GM19397 (cell line): ENCODE data around the gene ITM2A.

ENCODE experiments used
- ATAC-seq: cut with Tn5 transposase; IDR thresholded peaks from one replicate; pipeline ENCODE4 v1.9.1; 2021; ENCODE audit warnings: mild to moderate bottlenecking, moderate library complexity; ENCODE audit not compliant: unreplicated experiment

Gene ITM2A

DNA sequence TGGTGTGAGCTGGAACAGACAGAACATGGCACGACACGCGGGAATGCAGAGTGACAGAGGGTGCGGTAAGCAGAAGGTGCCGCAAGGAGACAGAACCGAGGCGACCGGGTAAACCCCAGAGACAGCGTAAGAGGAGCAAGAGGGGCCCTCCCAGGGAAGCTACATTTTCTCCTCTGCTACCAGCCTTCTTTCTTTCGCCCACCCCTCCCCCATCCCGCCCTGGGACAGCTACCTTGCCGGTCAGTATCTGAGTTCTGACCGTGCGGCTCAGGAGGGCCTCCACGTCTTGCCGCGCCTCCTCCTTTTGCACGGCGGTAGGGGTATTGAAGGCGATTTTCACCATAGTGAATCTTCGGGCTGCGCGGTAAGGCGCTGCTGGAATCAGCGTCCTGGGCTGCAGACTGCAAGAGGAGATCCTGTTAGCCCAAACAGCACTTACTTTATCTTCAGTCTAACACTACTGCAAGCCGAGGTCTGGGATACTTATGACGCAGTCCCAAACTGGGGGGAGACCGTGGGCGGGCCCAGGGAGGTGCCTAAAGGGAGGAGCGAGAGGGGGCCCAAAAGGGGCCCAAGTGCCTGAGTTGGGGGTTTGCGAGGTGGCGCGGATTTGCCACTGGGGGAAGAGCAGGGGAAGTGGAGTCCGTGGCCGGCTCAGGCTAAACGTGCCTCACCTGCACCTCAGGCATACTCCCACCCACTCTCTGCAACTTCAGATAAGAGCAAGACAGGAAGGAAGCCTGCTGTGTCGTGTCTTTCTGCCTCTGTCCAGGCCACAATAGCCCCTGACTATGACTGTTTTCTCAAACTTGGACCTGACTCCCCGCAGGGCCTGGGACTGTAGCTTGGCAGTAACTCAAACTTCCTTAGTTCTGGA, at the start of gene ITM2A:
Gene ITM2A, minus strand, starts transcription at position 462 of the 877 bp plus-strand sequence. Its CDS starts 119 bp downstream, at position 343.
- ATAC-seq: peak; percentile 82

DNA sequence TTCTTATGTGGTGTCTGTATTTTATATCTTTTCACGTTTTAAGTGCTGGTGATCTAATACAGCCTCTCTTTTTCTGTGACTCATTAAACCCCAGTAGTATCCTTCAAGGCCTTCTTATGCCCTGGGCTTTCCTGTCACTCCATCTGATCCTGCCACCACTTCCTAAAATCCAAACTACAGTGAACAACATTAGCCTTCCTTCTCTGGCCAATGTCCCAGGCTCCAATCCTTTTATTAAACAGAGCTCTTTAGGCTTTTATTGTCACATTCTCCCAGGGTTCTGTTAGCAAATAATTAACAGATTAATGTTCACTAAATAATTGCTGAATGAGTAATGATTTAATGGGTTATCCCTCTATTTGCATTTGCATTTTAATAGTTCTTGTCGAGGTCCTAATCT, 47.9 kb upstream of the ITM2A start:
- no peak for ATAC-seq

DNA sequence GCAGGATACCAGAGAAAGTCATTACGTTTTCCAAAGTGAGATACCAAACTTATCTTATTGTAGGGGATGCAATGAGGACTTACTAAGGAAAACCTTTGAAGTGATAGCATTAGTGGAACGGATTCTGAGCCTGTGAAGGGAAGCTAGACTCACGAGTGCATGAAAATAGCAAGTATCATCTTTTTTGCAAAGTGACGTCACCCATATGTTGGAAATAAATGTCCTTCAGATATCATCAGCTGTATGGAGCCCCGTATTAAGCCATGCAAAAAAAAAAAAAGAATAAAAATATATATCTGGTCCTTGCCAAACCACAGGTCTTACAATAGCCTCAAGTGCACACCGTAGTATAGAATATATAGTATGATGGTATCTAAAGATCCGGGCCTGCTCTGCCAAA, 46.8 kb upstream of the ITM2A start:
- no peak for ATAC-seq

DNA sequence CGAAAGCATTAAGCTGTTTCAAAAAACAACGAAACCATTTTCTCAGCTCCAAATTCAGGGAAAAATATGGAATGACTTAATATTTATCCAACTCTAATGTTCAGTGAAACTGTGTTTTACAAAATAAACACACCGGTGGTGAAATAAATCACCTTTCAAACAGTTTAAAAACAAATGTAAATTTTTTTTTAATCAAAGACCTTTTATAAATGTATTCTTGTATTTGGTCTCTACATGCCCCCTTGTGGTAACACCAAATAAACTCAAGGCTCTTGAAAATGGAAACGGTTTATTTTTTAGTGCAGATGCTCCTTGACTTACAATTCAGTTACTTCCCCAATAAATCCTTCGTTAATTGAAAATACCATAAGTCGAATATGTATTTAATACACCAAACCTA, 45.8 kb upstream of the ITM2A start:
- ATAC-seq: no peak

DNA sequence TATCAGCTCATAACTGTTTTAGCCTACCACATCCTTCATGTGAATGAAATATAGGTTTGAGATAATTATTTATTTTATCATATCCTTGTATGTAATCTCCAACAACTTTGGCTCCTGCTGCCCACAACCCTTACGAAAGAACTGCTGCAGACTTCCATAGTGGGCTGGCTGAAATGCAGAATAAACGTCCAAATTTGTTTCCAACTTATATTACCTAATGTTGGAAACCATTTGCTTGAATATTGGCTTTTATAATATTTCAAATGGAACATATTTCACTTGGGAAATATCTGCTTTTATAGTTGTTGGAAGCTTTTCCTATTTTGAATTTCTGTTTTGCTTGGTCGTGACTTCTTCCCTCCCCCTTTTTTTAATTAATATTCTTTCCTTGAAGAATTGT, 45.0 kb upstream of the ITM2A start:
- no peak for ATAC-seq

DNA sequence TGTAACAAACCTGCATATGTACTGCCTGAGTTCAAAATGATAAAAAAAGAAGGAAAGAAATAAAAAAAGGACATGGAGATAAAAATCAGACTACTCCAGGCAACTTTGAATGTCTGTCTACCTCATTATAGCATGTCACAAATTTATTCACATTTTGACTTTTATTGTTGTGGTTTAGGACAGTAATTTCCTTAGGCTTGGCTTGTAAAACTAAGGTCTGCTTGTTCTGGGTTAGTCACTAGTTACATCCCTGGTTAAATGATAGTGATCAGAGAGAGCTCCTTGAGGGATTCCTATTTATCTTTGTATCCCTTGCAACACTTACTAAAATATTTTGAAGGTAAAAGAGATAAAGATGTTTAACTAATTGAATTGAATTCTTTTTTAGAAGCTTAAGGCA, 42.5 kb upstream of the ITM2A start:
- no peak for ATAC-seq

DNA sequence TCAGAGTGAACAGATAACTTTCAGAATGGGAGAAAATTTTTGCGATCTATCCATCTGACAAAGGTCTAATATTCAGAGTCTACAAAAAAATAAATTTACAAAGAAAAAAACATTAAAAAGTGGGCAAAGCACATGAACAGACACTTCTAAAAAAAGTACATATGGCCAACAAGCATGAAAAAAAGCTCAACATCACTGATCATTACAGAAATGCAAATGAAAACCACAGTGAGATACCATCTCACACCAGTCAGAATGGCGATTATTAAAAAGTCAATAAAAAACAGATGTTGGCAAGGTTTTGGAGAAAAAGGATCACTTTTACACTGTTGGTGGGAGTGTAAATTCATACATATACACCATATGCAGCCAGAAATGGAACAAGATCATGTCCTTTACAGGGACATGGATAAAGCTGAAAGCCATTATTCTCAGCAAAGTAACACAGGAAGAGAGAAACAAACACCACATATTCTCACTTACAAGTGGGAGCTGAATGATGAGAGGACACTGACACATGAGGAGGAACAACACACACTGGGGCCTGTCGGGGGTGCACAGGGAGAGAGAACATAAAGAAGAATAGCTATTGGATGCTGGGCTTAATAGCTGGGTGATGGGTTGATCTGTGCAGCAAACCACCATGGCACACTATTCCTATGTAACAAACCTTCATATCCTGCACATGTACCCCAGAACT, 41.6 kb upstream of the ITM2A start:
- no peak for ATAC-seq

DNA sequence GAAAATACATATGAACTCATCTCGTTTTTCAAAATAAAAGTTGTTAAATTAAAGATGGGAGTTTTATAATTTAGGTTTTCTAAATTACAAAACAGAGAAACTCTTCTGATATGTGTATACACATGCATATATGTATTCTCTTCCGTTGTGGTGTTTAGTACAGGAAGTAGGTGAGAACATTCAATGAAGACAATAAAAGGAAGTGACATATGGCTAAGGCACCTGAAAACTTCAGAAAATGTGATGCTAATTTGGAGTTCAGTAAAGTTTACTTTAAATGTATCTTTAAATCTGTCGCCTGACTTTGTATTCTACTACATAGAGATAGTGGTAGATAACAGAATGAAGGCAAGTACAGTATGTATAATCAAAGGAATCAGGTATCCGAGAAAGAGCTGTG, 33.5 kb upstream of the ITM2A start:
- ATAC-seq: no peak

DNA sequence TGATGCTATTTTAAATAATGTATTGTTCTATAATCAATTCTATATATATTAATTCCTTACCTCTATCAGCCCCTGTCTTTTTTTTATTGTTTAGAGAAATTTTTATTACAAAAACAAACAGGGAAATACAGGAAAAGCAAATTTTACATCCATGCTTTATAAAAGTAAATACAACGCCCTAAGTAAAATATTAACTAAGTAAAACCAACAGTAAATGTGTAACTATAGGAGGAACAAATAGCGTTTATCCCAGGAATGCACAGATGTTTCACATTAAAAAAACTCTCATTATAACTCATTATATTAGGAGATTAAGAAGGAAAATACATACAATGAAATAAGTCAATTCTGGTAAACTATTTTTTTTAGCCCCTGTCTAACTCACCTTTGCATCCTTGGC, 8.2 kb upstream of the ITM2A start:
- ATAC-seq: no peak

DNA sequence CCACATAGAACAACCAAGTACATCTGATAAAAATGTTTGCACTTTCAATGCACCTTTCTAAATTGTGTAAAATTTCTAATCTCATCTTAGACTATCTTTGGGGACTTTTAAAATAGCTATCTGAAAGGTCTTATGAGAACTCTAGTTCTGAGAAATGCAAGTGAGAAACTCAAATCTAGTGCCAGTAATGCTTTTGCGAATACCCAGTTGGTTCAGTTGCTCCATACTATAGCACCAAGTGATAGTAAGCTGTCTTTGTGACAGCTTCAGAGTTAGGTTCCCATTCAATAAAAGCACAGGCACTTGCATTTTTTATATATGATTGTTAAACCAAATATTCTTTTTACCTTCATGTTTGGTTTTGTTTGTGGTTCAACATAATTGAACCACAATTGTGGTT, 4.5 kb upstream of the ITM2A start:
- ATAC-seq: no peak

DNA sequence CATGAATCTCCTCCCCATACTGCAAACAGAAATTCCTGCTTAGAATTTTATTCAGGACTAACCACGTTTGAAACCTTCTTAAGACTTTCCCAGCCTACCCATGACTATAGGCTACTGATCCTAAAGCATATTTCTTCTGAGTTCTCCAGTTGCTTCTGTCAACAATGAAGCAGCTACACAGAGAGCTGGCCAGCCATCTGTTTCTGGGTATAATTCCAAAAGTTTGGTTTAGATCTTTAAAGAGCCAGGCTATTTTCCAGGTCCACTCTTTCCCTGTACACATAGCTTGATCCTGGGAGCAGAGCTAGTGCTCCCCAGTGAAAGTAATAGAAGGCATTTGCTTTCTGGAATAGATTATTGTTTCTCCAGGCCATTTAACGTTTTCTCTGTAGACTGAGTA, 4.0 kb upstream of the ITM2A start:
- no peak for ATAC-seq

DNA sequence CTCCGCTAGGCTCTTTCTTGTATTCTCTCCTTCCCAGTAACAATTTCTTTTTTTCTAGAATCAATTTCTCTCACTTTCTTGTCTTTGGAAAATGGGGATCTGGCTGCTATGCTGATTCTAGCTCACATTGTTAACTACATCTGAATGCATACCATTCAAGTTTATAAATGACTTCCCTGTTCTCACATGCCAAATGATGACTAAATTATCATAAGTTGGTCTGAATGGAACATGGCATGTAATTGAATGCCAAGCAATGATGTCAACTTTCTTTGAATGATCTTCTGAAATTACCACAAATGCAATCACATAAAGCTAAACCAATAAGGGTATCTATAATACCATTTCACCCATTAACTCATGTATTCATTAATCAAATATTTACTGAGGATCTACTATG, 2.7 kb upstream of the ITM2A start:
- ATAC-seq: no peak

DNA sequence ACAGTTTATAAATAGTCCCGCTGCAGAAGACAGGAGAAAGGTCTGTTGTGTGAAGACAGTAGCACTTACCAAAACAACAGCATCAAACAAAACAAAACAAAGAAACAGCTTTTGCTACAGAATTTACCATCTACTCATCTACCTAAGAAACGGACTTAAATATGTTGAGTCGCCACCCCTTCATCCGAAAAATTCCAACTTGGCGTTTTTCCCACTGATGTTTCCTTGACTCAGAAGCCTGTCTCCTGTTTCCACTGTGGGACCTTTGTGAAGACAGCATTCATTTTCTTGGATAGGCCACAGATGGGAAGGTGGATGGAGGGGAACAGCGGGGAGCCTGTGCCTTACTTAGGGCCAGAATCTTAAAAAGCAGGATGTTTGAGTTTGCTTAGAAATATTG, 1.3 kb upstream of the ITM2A start:
- ATAC-seq: no peak

DNA sequence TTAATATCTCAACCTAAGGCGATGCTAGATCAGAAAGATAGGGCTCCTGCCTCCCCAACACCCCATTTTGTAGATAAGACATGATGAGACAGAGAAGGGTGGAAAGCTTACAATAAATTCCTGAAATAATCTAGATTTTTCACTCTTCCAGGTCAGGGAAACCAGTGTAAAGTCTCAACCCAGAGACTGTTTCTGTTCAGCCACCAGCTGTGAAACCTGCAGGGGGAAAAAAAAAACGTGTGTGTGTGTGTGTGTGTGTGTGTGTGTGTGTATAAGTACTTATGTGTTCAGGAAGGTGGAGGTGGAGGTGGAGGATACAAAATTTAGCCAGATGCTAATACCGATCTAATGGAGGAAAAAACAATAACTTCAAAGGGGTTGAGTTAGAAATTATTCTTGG, 773 bp upstream of the ITM2A start:
- no peak for ATAC-seq

DNA sequence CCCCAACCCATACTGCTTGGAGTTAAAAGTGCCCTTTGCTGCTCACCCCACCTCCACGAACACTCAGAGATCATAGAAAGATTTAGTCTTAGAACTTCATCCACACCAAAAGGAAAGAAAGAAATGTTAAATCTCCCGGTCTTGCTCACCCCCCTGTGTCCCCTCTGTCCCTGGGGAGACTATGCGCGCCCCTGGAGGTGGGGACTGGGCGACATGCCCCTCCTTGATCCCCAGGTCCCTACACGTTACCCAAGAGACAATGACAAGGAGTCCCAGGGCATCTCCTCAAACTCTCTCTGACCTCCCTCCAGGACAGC, 620 bp downstream of the ITM2A start:
- ATAC-seq: peak; percentile 23

DNA sequence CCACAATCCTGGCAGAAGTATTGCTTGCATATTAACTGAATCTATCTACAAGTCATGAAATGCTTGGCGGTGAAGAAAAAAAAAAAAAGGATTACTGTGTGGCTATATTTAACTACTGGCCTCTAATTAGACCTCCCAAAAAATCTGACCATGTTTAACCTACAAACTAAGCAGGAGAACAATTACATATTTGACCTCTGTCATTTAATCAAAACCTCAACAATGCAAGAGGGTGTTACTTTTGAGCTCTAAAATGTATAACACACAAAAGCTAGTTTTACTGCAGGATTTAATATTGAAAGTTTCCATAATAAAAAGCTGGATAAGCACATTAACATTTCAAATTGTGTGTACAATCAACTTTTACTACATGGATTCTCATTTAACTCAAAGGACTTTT, 1.5 kb downstream of the ITM2A start:
- ATAC-seq: no peak

DNA sequence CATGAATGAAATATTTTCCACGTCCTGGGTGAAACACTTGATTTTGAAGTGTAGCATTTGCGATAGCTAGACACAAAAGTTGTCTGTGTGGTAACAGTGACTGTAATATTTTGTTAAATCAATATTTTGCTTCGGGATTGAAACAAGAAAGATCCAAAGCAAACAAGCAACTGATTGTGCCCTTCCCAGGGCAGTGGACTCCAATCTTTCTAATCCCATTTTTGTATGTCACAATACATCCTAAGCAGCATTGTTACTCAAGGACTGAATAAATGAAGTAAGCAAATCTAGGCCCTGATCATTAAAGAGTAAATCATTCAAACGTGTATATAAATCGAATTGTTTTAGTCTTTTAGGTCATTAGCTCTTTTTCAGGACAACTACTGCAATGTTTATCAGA, 2.8 kb downstream of the ITM2A start:
- ATAC-seq: no peak

DNA sequence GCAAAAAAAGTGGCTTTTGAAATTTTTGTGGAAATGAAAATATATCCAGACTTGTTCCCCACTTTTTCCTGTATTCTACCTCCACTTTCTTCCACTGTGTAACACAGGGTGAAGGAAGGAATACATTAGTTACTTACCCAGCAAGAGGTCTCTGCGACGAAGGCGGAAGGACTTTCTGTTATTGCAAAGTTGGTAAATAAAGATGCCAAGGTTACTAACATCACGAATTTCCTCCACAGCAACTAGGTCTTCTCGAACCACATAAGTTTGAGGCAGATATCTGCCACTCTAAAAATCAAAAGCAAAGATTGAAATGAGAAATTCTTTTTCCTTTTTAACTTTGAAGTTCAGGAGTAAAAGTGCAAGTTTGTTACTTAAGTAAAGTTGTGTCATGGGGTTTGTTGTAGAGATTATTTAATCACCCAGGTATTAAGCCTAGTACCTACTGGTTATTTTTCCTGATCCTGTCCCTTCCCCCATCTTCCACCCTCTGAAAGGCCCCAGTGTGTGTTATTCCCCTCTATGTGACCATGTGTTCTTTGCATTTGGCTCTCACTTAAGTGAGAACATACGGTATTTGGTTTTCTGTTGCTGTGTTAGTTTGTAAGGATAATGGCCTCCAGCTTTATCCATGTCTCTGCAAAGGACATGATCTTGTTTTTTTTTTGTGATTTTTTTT, 5.8 kb downstream of the ITM2A start:
- ATAC-seq: no peak

DNA sequence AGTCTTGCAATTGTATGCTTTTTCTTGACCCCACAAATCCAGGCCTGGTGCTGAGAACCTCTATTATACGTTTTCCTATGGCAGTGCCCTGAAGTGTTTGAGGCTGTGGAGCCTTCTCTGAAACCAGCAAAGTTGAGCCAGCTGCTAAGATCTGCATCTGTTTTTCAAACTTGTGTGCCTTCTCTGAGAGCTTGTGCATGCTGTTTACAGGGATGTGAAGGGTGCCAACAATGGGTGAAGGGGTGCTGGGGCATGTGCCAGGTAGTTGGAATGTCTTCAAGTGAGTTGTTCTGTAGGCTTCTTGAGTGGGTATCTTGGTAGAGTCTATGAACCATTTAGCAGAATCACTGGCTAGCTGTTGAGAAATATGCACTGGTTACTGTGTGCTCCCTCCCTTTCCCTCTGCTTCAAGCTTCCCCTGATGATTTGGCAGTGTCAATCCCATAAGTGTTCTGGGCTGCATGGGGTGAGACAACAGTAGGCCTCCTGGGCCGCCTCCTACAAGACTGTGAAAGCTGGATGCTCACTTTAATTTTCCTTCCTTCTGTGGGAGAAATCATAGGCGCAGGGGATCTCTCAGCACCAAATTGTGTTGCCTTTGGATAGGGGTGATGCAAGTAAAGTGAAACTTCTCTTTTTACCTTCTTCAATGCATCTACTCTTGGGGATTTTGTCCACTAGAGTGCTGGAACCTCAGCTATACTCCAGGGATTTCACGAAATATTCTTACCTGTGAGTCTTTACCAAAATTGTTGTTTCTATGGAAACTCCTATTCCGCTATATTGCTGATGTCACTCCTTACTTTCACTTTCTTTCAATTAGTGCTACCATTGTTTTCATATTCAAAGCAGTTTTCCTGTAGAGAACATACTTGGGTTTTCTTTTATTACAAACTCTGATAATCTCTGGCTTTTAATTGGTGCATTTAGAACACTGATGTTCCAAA, 30.0 kb downstream of the ITM2A start:
- ATAC-seq: no peak

DNA sequence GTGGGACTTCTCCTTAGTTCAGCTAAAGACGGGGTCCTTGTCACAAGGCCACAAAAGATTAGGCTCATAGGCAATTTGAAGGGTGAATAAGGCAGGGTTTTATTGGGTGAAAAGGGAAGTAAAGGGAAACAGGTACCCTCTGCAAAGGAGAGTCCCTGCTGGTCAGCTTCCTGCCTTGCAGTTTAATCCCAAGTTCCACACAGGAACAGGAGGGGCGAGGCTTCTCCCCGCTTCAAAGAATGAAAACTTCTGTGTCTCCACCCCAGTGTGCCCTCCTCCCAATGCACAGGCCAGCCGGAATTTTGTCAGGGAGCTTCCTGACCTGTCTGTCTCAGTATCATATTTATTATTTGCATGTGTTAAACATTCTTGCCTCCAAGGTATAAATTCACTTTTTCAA, 37.1 kb downstream of the ITM2A start:
- ATAC-seq: no peak
